H1 (cell line): ENCODE measurements around the gene ME1. TPM values are rescaled to one million over a fixed set of nuclear protein-coding genes. Genes with fewer than 3 reads are reported as not detected.

Experiments
- CTCF ChIA-PET: fragments of 300-600 bp; sonication (Branson Sonifier 250); formaldehyde crosslinking; loops from one replicate; lab custom pipeline; 2021; ENCODE audit not compliant: partially characterized antibody; lab: Charles Lee
- POLR2A ChIA-PET: fragments of 300-600 bp; sonication (Branson Sonifier 250); formaldehyde crosslinking; loops from one replicate; lab custom pipeline; 2021; ENCODE audit warnings: inconsistent platforms; ENCODE audit not compliant: partially characterized antibody; lab: Charles Lee
- DNase-seq, 2 experiments: peaks; one replicate each; pipeline versions ENCODE4 v3.0.0 to v3.0.0-alpha.2; 2010 to 2022; ENCODE audit warnings: low spot score in 2 of 2, low read depth in 1 of 2, mixed read lengths in 1 of 2
- FAIRE-seq: peaks from 2 replicates; lab custom pipeline; 2011; peaks lifted over from hg19 to GRCh38; lab: Jason Lieb, UNC
- H2AFZ ChIP-seq: 2 replicates; pipeline ENCODE4 v1.8.1; 2012; ENCODE audit warnings: low read length, inconsistent platforms
- H2AK5ac ChIP-seq: 2 replicates; pipeline ENCODE4 v1.6.1; 2013; ENCODE audit warnings: low read depth, low read length
- H2BK120ac ChIP-seq: replicated peaks from 2 replicates; pipeline ENCODE3; 2013; ENCODE audit warnings: low read depth, low read length, inconsistent platforms
- H2BK12ac ChIP-seq: 2 replicates; pipeline ENCODE4 v1.6.1; 2013; ENCODE audit warnings: low read depth, low read length
- H2BK15ac ChIP-seq: 2 replicates; pipeline ENCODE4 v1.6.1; 2013; ENCODE audit warnings: low read length
- H2BK20ac ChIP-seq: 2 replicates; pipeline ENCODE4 v1.6.1; 2013; ENCODE audit warnings: low read length
- H2BK5ac ChIP-seq: 2 replicates; pipeline ENCODE4 v1.6.1; 2013; ENCODE audit warnings: low read depth, low read length
- H3K14ac ChIP-seq: 2 replicates; pipeline ENCODE4 v1.6.1; 2013; ENCODE audit warnings: inconsistent platforms; ENCODE audit not compliant: insufficient read length
- H3K18ac ChIP-seq: 2 replicates; pipeline ENCODE4 v1.6.1; 2013; ENCODE audit warnings: low read length; ENCODE audit errors: extremely low read depth
- H3K23ac ChIP-seq: 2 replicates; pipeline ENCODE4 v1.6.1; 2013; ENCODE audit warnings: inconsistent platforms; ENCODE audit not compliant: insufficient read length
- H3K23me2 ChIP-seq: 2 replicates; pipeline ENCODE4 v1.6.1; 2013; ENCODE audit warnings: low read depth, low read length
- H3K27ac ChIP-seq: 2 replicates; pipeline ENCODE4 v1.6.1; 2011; ENCODE audit warnings: low read depth, low read length, inconsistent platforms
- H3K27me3 ChIP-seq, 4 experiments: replicated peaks in 1 of 4; 1 replicate in 1 of 4; 2 replicates in 3 of 4; pipeline versions ENCODE4 v1.6.1 to v1.8.1; 2011 to 2013; ENCODE audit warnings: low read length in 3 of 4, mild to moderate bottlenecking in 3 of 4, inconsistent platforms in 2 of 4, mixed read lengths in 2 of 4, moderate library complexity in 1 of 4; ENCODE audit not compliant: control insufficient read depth in 3 of 4, insufficient read depth in 3 of 4; ENCODE audit errors: extremely low read depth in 1 of 4
- H3K36me3 ChIP-seq, 4 experiments: 2 replicates each; pipeline versions ENCODE4 v1.6.1 to v1.8.1; 2011 to 2013; ENCODE audit warnings: mild to moderate bottlenecking in 4 of 4, low read length in 3 of 4, moderate library complexity in 2 of 4, control low read depth in 1 of 4, inconsistent platforms in 1 of 4; ENCODE audit not compliant: insufficient read depth in 4 of 4, control insufficient read depth in 2 of 4
- H3K4ac ChIP-seq: replicated peaks from 2 replicates; pipeline ENCODE3; 2013; ENCODE audit warnings: low read length, low read depth, mixed read lengths, inconsistent platforms; ENCODE audit not compliant: insufficient read length
- H3K4me1 ChIP-seq, 4 experiments: replicated peaks in 1 of 4; 1 replicate in 1 of 4; 2 replicates in 3 of 4; pipeline versions ENCODE4 v1.6.1 to v1.8.1; 2011 to 2013; ENCODE audit warnings: low read length in 3 of 4, inconsistent platforms in 2 of 4, mixed read lengths in 1 of 4; ENCODE audit not compliant: insufficient read depth in 4 of 4, control insufficient read depth in 3 of 4
- H3K4me2 ChIP-seq, 2 experiments: 2 replicates each; pipeline versions ENCODE4 v1.6.1 to v1.8.1; 2011 to 2013; ENCODE audit warnings: low read depth in 2 of 2, low read length in 2 of 2, control low read depth in 1 of 2, inconsistent platforms in 1 of 2, mild to moderate bottlenecking in 1 of 2; ENCODE audit not compliant: insufficient read depth in 1 of 2
- H3K4me3 ChIP-seq, 4 experiments: fragments of 200-600, 300-600 bp in 1 of 4; sonication (generic), shearing (Covaris generic), sonication (Bioruptor Twin) in 1 of 4; 2 replicates each; pipeline versions ENCODE4 v1.5.1 to v1.8.1; 2011 to 2016; ENCODE audit warnings: low read length in 4 of 4, low read depth in 3 of 4, control low read depth in 2 of 4, inconsistent platforms in 2 of 4, mild to moderate bottlenecking in 2 of 4, mixed read lengths in 1 of 4, moderate library complexity in 1 of 4; ENCODE audit not compliant: insufficient read depth in 2 of 4; ENCODE audit errors: extremely low read depth in 1 of 4
- H3K56ac ChIP-seq: replicated peaks from 2 replicates; pipeline ENCODE3; 2013; ENCODE audit warnings: low read depth, mild to moderate bottlenecking, mixed read lengths, low read length, inconsistent platforms; ENCODE audit not compliant: insufficient read length
- H3K79me1 ChIP-seq: 2 replicates; pipeline ENCODE4 v1.6.1; 2013; ENCODE audit warnings: low read depth, low read length, control low read depth
- H3K79me2 ChIP-seq, 2 experiments: 2 replicates each; pipeline versions ENCODE4 v1.6.1 to v1.8.1; 2012 to 2013; ENCODE audit warnings: low read length in 2 of 2, mild to moderate bottlenecking in 2 of 2, inconsistent platforms in 1 of 2; ENCODE audit not compliant: insufficient read depth in 2 of 2, control insufficient read depth in 1 of 2
- H3K9ac ChIP-seq, 4 experiments: replicated peaks in 1 of 4; 1 replicate in 1 of 4; 2 replicates in 3 of 4; pipeline versions ENCODE4 v1.6.1 to v1.8.1; 2011 to 2013; ENCODE audit warnings: low read depth in 3 of 4, low read length in 3 of 4, control low read depth in 2 of 4, mild to moderate bottlenecking in 2 of 4, moderate library complexity in 2 of 4, inconsistent platforms in 1 of 4; ENCODE audit errors: extremely low read depth in 1 of 4
- H3K9me3 ChIP-seq, 2 experiments: 2 replicates each; pipeline versions ENCODE4 v1.6.1 to v1.8.1; 2012 to 2013; ENCODE audit warnings: mild to moderate bottlenecking in 2 of 2, moderate library complexity in 2 of 2, control low read depth in 1 of 2, inconsistent platforms in 1 of 2, low read depth in 1 of 2, low read length in 1 of 2, mixed read lengths in 1 of 2; ENCODE audit not compliant: insufficient read depth in 2 of 2
- H4K20me1 ChIP-seq, 2 experiments: replicated peaks in 1 of 2; 2 replicates each; pipeline versions ENCODE3 to v1.8.1; 2011 to 2013; ENCODE audit warnings: inconsistent platforms in 2 of 2, low read length in 2 of 2, mild to moderate bottlenecking in 1 of 2; ENCODE audit not compliant: insufficient read depth in 2 of 2, control insufficient read depth in 1 of 2
- H4K5ac ChIP-seq: 2 replicates; pipeline ENCODE4 v1.6.1; 2013; ENCODE audit warnings: low read length, low read depth, mixed read lengths, inconsistent platforms; ENCODE audit not compliant: insufficient read length
- H4K8ac ChIP-seq: 2 replicates; pipeline ENCODE4 v1.8.0; 2013; ENCODE audit warnings: mild to moderate bottlenecking, moderate library complexity, low read length, inconsistent platforms; ENCODE audit not compliant: insufficient read depth; ENCODE audit errors: extremely low read depth
- H4K91ac ChIP-seq: replicated peaks from 2 replicates; pipeline ENCODE3; 2013; ENCODE audit warnings: low read length, mixed read lengths, inconsistent platforms; ENCODE audit not compliant: insufficient read length
- BACH1 ChIP-seq: IDR thresholded peaks from 2 replicates; pipeline ENCODE4 v1.6.1; 2012; ENCODE audit warnings: low read length, improper control_type of control experiment
- CBX5 ChIP-seq: fragments of 300-800, 300-1000 bp; sonication (generic); IDR thresholded peaks from 2 replicates; pipeline ENCODE4 v1.7.1; 2016; ENCODE audit warnings: antibody characterized with exemption, low read length, low read depth
- CEBPB ChIP-seq: IDR thresholded peaks from 2 replicates; pipeline ENCODE4 v1.6.1; 2012; ENCODE audit warnings: low read depth, low read length
- EZH2 ChIP-seq: fragments of 200-600 bp; sonication (generic); IDR thresholded peaks from 2 replicates; pipeline ENCODE4 v1.7.1; 2012; ENCODE audit warnings: low read depth, mild to moderate bottlenecking, moderate library complexity, low read length, inconsistent platforms; ENCODE audit not compliant: severe bottlenecking
- GTF2F1 ChIP-seq: IDR thresholded peaks from 2 replicates; pipeline ENCODE4 v1.6.1; 2012; ENCODE audit warnings: low read depth, low read length, improper control_type of control experiment, borderline replicate concordance
- JUN ChIP-seq: IDR thresholded peaks from 2 replicates; pipeline ENCODE4 v1.6.1; 2011; ENCODE audit warnings: low read depth, mild to moderate bottlenecking, improper control_type of control experiment, low read length
- KDM1A ChIP-seq: fragments of 200-600, 300-600 bp; sonication (generic); IDR thresholded peaks from 2 replicates; pipeline ENCODE4 v1.7.1; 2016; ENCODE audit warnings: mild to moderate bottlenecking, low read length, borderline replicate concordance
- KDM4A ChIP-seq: IDR thresholded peaks from one replicate; pipeline ENCODE4 v1.7.1; 2012; ENCODE audit warnings: low read depth, mild to moderate bottlenecking, moderate library complexity, low read length, inconsistent platforms; ENCODE audit not compliant: severe bottlenecking
- NRF1 ChIP-seq: IDR thresholded peaks from 2 replicates; pipeline ENCODE4 v1.6.1; 2011; ENCODE audit warnings: mild to moderate bottlenecking, low read depth, low read length, improper control_type of control experiment
- RXRA ChIP-seq: IDR thresholded peaks from 2 replicates; pipeline ENCODE4 v1.6.1; 2011; ENCODE audit warnings: low read depth, mild to moderate bottlenecking, low read length, moderate library complexity; ENCODE audit not compliant: insufficient read depth
- SAP30 ChIP-seq: fragments of 300-600 bp; sonication (generic); IDR thresholded peaks from 2 replicates; pipeline ENCODE4 v1.7.1; 2012; ENCODE audit warnings: low read length, moderate library complexity, mild to moderate bottlenecking, inconsistent platforms; ENCODE audit not compliant: insufficient read depth, insufficient replicate concordance
- SP2 ChIP-seq: IDR thresholded peaks from 2 replicates; pipeline ENCODE4 v1.6.1; 2012; ENCODE audit warnings: mild to moderate bottlenecking, low read length, inconsistent platforms
- SP4 ChIP-seq: IDR thresholded peaks from 2 replicates; pipeline ENCODE4 v1.6.1; 2012; ENCODE audit warnings: low read length, inconsistent platforms
- TAF1 ChIP-seq: IDR thresholded peaks from 2 replicates; pipeline ENCODE4 v1.6.1; 2011; ENCODE audit warnings: mild to moderate bottlenecking, low read depth, low read length
- WGBS, 2 experiments: shearing (Covaris generic) in 1 of 2; methylation state at CpG; one replicate each; pipeline versions ENCODE4 v1.1.6 to v1.1.7; 2013 to 2015; ENCODE audit warnings: low lambda C conversion rate in 2 of 2, mixed read lengths in 2 of 2, inconsistent platforms in 1 of 2, low coverage in 1 of 2, missing lambda C conversion rate in 1 of 2; ENCODE audit not compliant: insufficient replicate concordance in 2 of 2, insufficient coverage in 1 of 2, insufficient read length in 1 of 2; ENCODE audit errors: extremely low coverage in 1 of 2, missing lambda C conversion rate in 1 of 2; 5-methylcytosine and 5-hydroxymethylcytosine counted together
- polyA plus RNA-seq, 7 experiments: library from polyadenylated mRNA; depleted of rRNA in 3 of 7; stranded (reverse) in 5 of 7; unstranded in 2 of 7; fragments of >200 nt in 5 of 7; fragments of 200-250 nt in 2 of 7; gene quantifications; 1 replicate in 5 of 7; 2 replicates in 1 of 7; 4 replicates in 1 of 7; pipeline versions ENCODE4 v1.2.1 to v1.2.3, GENCODE V29; 2011 to 2013; ENCODE audit warnings: missing spikeins in 2 of 7, mixed read lengths in 2 of 7
- total RNA-seq: library from RNA; stranded (reverse); fragmentation: NEBNext Ultra II Directional; extraction: Animal tissue kit (Norgen Biotek cat#: 25700); gene quantifications from 2 replicates; pipeline ENCODE4 v1.2.1, GENCODE V29; 2021
- TF ChIP-seq, protein P1 (sequence below): IDR thresholded peaks from 2 replicates; pipeline ENCODE4 v1.6.1; 2011; ENCODE audit warnings: low read depth, mild to moderate bottlenecking, low read length; ENCODE audit not compliant: insufficient read depth

ME1 gene
- total and polyA plus RNA-seq, 2 of the 8 experiments (the other 6 are each of a cell fraction or from before 2014, with no cell fraction given), result 1.3 to 3.9 TPM

DNA sequence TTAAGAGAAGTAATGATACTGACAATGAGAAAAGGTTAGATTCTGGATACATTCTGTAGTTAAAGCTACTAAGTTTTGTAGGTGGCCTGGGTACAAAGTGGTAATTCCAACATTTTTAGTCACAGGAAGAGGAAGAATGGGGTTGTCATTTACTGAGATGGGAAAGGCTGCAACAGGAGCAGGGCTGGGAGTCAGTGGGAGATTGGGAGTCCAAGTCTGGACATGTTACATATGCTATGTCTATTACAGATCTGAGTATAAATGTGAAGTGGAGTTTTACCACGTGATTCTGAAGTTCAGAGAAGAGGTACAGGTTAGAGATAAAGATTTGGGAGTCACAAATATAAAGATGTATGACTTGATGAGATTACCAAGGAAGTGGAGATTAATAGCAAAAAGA lies 121.5 kb downstream of the ME1 start:
- H3K56ac ChIP-seq, result no peak overlapping the region
- DNase-seq, result no peak
- no peak for FAIRE-seq
- CTCF ChIA-PET, result interaction anchor here (1.1 to 1.7 kb wide), 4 partner anchors 57 to 204 kb away, joined by 3 to 7 read pairs (median 3); no protein-coding TSS in a partner anchor
- no peaks in the 10 kb centered on the region for H3K9me3 ChIP-seq
- no peak overlapping the region for H2AK5ac ChIP-seq
- no peak overlapping the region for H3K27ac ChIP-seq
- no peak overlapping the region for H4K5ac ChIP-seq
- H2BK5ac ChIP-seq, result no peak overlapping the region
- no peak overlapping the region for H3K23ac ChIP-seq
- H4K91ac ChIP-seq, result no peak overlapping the region
- H3K4me3 ChIP-seq, result no peak overlapping the region
- no peaks in the 10 kb centered on the region for H3K23me2 ChIP-seq
- H2BK20ac ChIP-seq, result no peak overlapping the region
- no peak overlapping the region for H3K4me2 ChIP-seq
- no peak overlapping the region for H3K14ac ChIP-seq
- no peak overlapping the region for H3K9ac ChIP-seq
- H3K36me3 ChIP-seq, result no peaks in the 10 kb centered on the region
- no peaks in the 10 kb centered on the region for H3K27me3 ChIP-seq
- no peak overlapping the region for H3K4ac ChIP-seq
- no peak overlapping the region for H2BK15ac ChIP-seq
- no peaks in the 10 kb centered on the region for H3K4me1 ChIP-seq
- H3K79me1 ChIP-seq, result no peaks in the 10 kb centered on the region
- WGBS, 2 experiments, result 93% methylated on average over 1 of the region's 1 CpG; no CpG with 5 or more reads in 1 of the 2 experiments
- no peak overlapping the region for H2BK120ac ChIP-seq
- no peak overlapping the region for H4K8ac ChIP-seq
- no peak overlapping the region for H2BK12ac ChIP-seq
- no peak overlapping the region for H2AFZ ChIP-seq
- no peak overlapping the region for H3K18ac ChIP-seq
- POLR2A ChIA-PET, result no interaction called here
- no peaks in the 10 kb centered on the region for H3K79me2 ChIP-seq
- no peaks in the 10 kb centered on the region for H4K20me1 ChIP-seq
- TF ChIP-seq SAP30, result no peak
- no peak for TF ChIP-seq KDM1A
- TF ChIP-seq JUN, result no peak
- no peak for TF ChIP-seq EZH2
- TF ChIP-seq NRF1, result no peak
- no peak for TF ChIP-seq GTF2F1
- no peak for TF ChIP-seq KDM4A
- no peak for TF ChIP-seq RXRA
- TF ChIP-seq, protein P1, sequence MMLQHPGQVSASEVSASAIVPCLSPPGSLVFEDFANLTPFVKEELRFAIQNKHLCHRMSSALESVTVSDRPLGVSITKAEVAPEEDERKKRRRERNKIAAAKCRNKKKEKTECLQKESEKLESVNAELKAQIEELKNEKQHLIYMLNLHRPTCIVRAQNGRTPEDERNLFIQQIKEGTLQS, result no peak
- TF ChIP-seq SP2, result no peak
- TF ChIP-seq SP4, result no peak
- no peak for TF ChIP-seq CBX5
- no peak for TF ChIP-seq TAF1
- TF ChIP-seq CEBPB, result no peak
- TF ChIP-seq BACH1, result no peak
